Stimulated activated CD8-positive, alpha-beta memory T cell treated with anti-CD3 and anti-CD28 coated beads, Interleukin-12 subunit alpha, Interleukin-12 subunit beta, amount 100 ng/mL, for 4 hours (primary cell): Measurements from ENCODE around the gene IPO5.
A peak's percentile ranks its signal among the peaks of the same experiment; 100 is the strongest.
"Not testable (repeated sequence)": the region's sequence is repeated elsewhere in the genome, so short reads cannot be mapped to it uniquely, and the experiment has no call there.

Experiments
- DNase-seq: peaks from one replicate; pipeline ENCODE4 v3.0.0-alpha.2; 2020; ENCODE audit warnings: low read depth

The IPO5 gene

GRCh38 chr13:97949316-97949715 is 4.2 kb upstream of the IPO5 start:
- DNase-seq, result not testable (repeated sequence)

GRCh38 chr13:97951376-97951775 is 2.1 kb upstream of the IPO5 start:
- no peak for DNase-seq

- DNase-seq, result not testable (repeated sequence)
Measured at GRCh38 chr13:97952831-97953230, 644 bp upstream of the IPO5 start.

- no peak for DNase-seq
Measured at GRCh38 chr13:97961340-97961739, 7.9 kb downstream of the IPO5 start.

- no peak for DNase-seq
Measured at GRCh38 chr13:97962887-97963286, 9.4 kb downstream of the IPO5 start.

- DNase-seq, result no peak
Measured at GRCh38 chr13:97967226-97967625, 13.8 kb downstream of the IPO5 start.

GRCh38 chr13:97967948-97968347 is 14.5 kb downstream of the IPO5 start:
- DNase-seq, result no peak

GRCh38 chr13:97971519-97971918 is 18.0 kb downstream of the IPO5 start:
- no peak for DNase-seq

- DNase-seq, result no peak
Measured at GRCh38 chr13:97974773-97975172, 21.3 kb downstream of the IPO5 start.

- DNase-seq, result no peak
Measured at GRCh38 chr13:97975280-97975847, 21.9 kb downstream of the IPO5 start.

- DNase-seq, result peak; percentile 87
Measured at GRCh38 chr13:97975848-97976609, 22.6 kb downstream of the IPO5 start.

- no peak for DNase-seq
Measured at GRCh38 chr13:97976610-97977521, 23.4 kb downstream of the IPO5 start.

GRCh38 chr13:97977982-97978381 is 24.5 kb downstream of the IPO5 start:
- no peak for DNase-seq

GRCh38 chr13:97978651-97979050 is 25.2 kb downstream of the IPO5 start:
- no peak for DNase-seq

- no peak for DNase-seq
Measured at GRCh38 chr13:97979051-97979450, 25.6 kb downstream of the IPO5 start.

GRCh38 chr13:97979556-97979955 is 26.1 kb downstream of the IPO5 start:
- no peak for DNase-seq

- no peak for DNase-seq
Measured at GRCh38 chr13:97982286-97982685, 28.8 kb downstream of the IPO5 start.

GRCh38 chr13:97986835-97987234 is 33.4 kb downstream of the IPO5 start:
- DNase-seq, result no peak

- no peak for DNase-seq
Measured at GRCh38 chr13:97999653-98000052, 46.2 kb downstream of the IPO5 start.

- no peak for DNase-seq
Measured at GRCh38 chr13:98004107-98004506, 50.6 kb downstream of the IPO5 start.

GRCh38 chr13:98004997-98005396 is 51.5 kb downstream of the IPO5 start:
- not testable (repeated sequence) for DNase-seq

- no peak for DNase-seq
Measured at GRCh38 chr13:98007001-98007400, 53.5 kb downstream of the IPO5 start.

GRCh38 chr13:98013241-98013640 is 59.8 kb downstream of the IPO5 start:
- DNase-seq, result no peak
